K562 (cell line): ENCODE results near the gene CDK9. TPM values are rescaled to one million over a fixed set of nuclear protein-coding genes. Genes with fewer than 3 reads are reported as not detected.

ENCODE experiments used
- ATAC-seq: fragments of 200-7000 bp; cut with Tn5 transposase; 3 replicates; pipeline ENCODE4 v1.9.1; 2020; ENCODE audit warnings: moderate library complexity
- BruUV-seq: library from RNA; stranded (reverse); fragments of 400-500 nt; replicated peaks from 2 replicates; lab custom pipeline; 2021; lab: Mats Ljungman, UMichigan
- CTCF ChIA-PET: fragments of 300-600 bp; formaldehyde crosslinking; extraction: SDS; loops from one replicate; lab custom pipeline; 2021; ENCODE audit warnings: low intra/inter-chr PET ratio; lab: Yijun Ruan, JAX
- POLR2A ChIA-PET: fragments of 300-600, 350-650 bp; sonication (Branson Sonifier 250); formaldehyde crosslinking; extraction: SDS; loops from one replicate; lab custom pipeline; 2021; ENCODE audit warnings: antibody characterized with exemption, inconsistent platforms; lab: Yijun Ruan, JAX
- DNase-seq, 4 experiments: peaks; one replicate each; pipeline versions ENCODE4 v3.0.0 to v3.0.0-alpha.2; 2011 to 2018; ENCODE audit warnings: low spot score in 3 of 4, mixed read lengths in 3 of 4; ENCODE audit errors: extremely low read depth in 1 of 4
- FAIRE-seq: peaks from 2 replicates; lab custom pipeline; 2011; peaks lifted over from hg19 to GRCh38; lab: Jason Lieb, UNC
- H2AFZ ChIP-seq: 2 replicates; pipeline ENCODE4 v1.6.0; 2011; ENCODE audit warnings: low read depth, low read length, control low read depth, inconsistent platforms
- H3K27ac ChIP-seq: fragments of 200-600 bp; 3 replicates; pipeline ENCODE4 v1.8.0; 2011; ENCODE audit warnings: low read depth, mild to moderate bottlenecking, control low read depth, inconsistent platforms, low read length, moderate library complexity, mixed read lengths; ENCODE audit errors: extremely low read depth
- H3K27me3 ChIP-seq, 2 experiments: fragments of 300-600 bp in 1 of 2; 2 replicates in 1 of 2; 3 replicates in 1 of 2; pipeline versions ENCODE4 v1.6.0 to v1.8.0; 2011; ENCODE audit warnings: inconsistent platforms in 2 of 2, low read length in 2 of 2, mild to moderate bottlenecking in 1 of 2, mixed read lengths in 1 of 2, moderate library complexity in 1 of 2; ENCODE audit not compliant: control insufficient read depth in 2 of 2, insufficient read depth in 2 of 2
- H3K36me3 ChIP-seq: fragments of 300-600 bp; 3 replicates; pipeline ENCODE4 v1.8.0; 2011; ENCODE audit warnings: mild to moderate bottlenecking, low read length, inconsistent platforms; ENCODE audit not compliant: control insufficient read depth, insufficient read depth
- H3K4me1 ChIP-seq, 2 experiments: fragments of 200-600 bp in 1 of 2; replicated peaks in 1 of 2; 2 replicates in 1 of 2; 3 replicates in 1 of 2; pipeline versions ENCODE4 v1.5.1 to v1.8.0; 2011; ENCODE audit warnings: inconsistent platforms in 2 of 2, low read length in 2 of 2, mild to moderate bottlenecking in 1 of 2, mixed read lengths in 1 of 2, moderate library complexity in 1 of 2; ENCODE audit not compliant: control insufficient read depth in 2 of 2, insufficient read depth in 2 of 2
- H3K4me2 ChIP-seq: 2 replicates; pipeline ENCODE4 v1.6.1; 2011; ENCODE audit warnings: low read length, control low read depth, inconsistent platforms, mixed read lengths; ENCODE audit not compliant: insufficient read depth
- H3K4me3 ChIP-seq: fragments of 200-600 bp; sonication (generic), shearing (Covaris generic); 2 replicates; pipeline ENCODE4 v1.5.1; 2016; ENCODE audit warnings: control low read depth, inconsistent platforms
- H3K79me2 ChIP-seq: fragments of 200-600 bp; 3 replicates; pipeline ENCODE4 v1.8.0; 2011; ENCODE audit warnings: low read length, inconsistent platforms; ENCODE audit not compliant: control insufficient read depth, insufficient read depth
- H3K9ac ChIP-seq, 2 experiments: 2 replicates each; pipeline versions ENCODE4 v1.6.0 to v1.6.1; 2011; ENCODE audit warnings: low read depth in 2 of 2, low read length in 2 of 2, control low read depth in 1 of 2, inconsistent platforms in 1 of 2, mild to moderate bottlenecking in 1 of 2, mixed read lengths in 1 of 2; ENCODE audit not compliant: insufficient read depth in 1 of 2
- H3K9me1 ChIP-seq: one replicate; pipeline ENCODE4 v1.6.0; 2011; ENCODE audit warnings: inconsistent platforms, mild to moderate bottlenecking, low read length, moderate library complexity; ENCODE audit not compliant: control insufficient read depth, insufficient read depth
- H3K9me3 ChIP-seq: replicated peaks from 2 replicates; pipeline ENCODE4 v1.5.1; 2011; ENCODE audit warnings: low read depth, low read length, inconsistent platforms; ENCODE audit not compliant: control insufficient read depth, insufficient read depth
- H4K20me1 ChIP-seq: replicated peaks from 2 replicates; pipeline ENCODE4 v1.6.1; 2011; ENCODE audit warnings: low read length, inconsistent platforms, mixed read lengths; ENCODE audit not compliant: control insufficient read depth, insufficient read depth
- ARID1B ChIP-seq: fragments of 450-650 bp; IDR thresholded peaks from 2 replicates; pipeline ENCODE4 v1.6.1; 2016; ENCODE audit warnings: antibody characterized with exemption, mild to moderate bottlenecking, inconsistent platforms
- ATF1 ChIP-seq, 2 experiments: fragments of 450-650 bp in 1 of 2; IDR thresholded peaks; 2 replicates each; pipeline ENCODE4 v1.6.1; 2016; ENCODE audit warnings: missing compliant biosample characterization in 1 of 2, missing genetic modification characterization in 1 of 2
- ATF2 ChIP-seq: sonication (generic); formaldehyde crosslinking; IDR thresholded peaks from 2 replicates; pipeline ENCODE4 v1.8.1; 2022; ENCODE audit warnings: missing genetic modification reagents
- BDP1 ChIP-seq: IDR thresholded peaks from 3 replicates; pipeline ENCODE4 v1.6.1; 2011; ENCODE audit not compliant: insufficient read length, insufficient read depth
- MYC ChIP-seq, 2 experiments: fragments of 250-450 bp in 1 of 2; sonication (Bioruptor Pico) in 1 of 2; IDR thresholded peaks; 2 replicates each; pipeline versions ENCODE4 v1.5.1 to v1.6.1; 2012 to 2021; ENCODE audit warnings: low read depth in 2 of 2, borderline replicate concordance in 1 of 2, improper control_type of control experiment in 1 of 2, low read length in 1 of 2, mild to moderate bottlenecking in 1 of 2, moderate library complexity in 1 of 2
- NR0B1 ChIP-seq: fragments of 450-650 bp; IDR thresholded peaks from one replicate; pipeline ENCODE4 v1.6.1; 2018; ENCODE audit warnings: mild to moderate bottlenecking, moderate library complexity; ENCODE audit not compliant: partially characterized antibody
- POLR2AphosphoS5 ChIP-seq: IDR thresholded peaks from 2 replicates; pipeline ENCODE4 v1.6.1; 2011; ENCODE audit warnings: mild to moderate bottlenecking, low read depth, low read length, moderate library complexity; ENCODE audit not compliant: control insufficient read depth, insufficient read depth
- RBFOX2 ChIP-seq: fragments of 200-400 bp; formaldehyde crosslinking; IDR thresholded peaks from 2 replicates; pipeline ENCODE4 v1.6.1; 2017; ENCODE audit warnings: low read depth, mild to moderate bottlenecking, low read length, moderate library complexity
- SP1 ChIP-seq: sonication (generic); formaldehyde crosslinking; IDR thresholded peaks from 2 replicates; pipeline ENCODE4 v1.8.1; 2022; ENCODE audit warnings: mild to moderate bottlenecking, missing genetic modification reagents
- ZC3H11A ChIP-seq: IDR thresholded peaks from 2 replicates; pipeline ENCODE4 v1.6.1; 2012; ENCODE audit warnings: low read depth, low read length, improper control_type of control experiment
- ZKSCAN3 ChIP-seq: fragments of 250-450 bp; sonication (Bioruptor Pico); IDR thresholded peaks from 2 replicates; pipeline ENCODE4 v1.4.0; 2020
- ZNF146 ChIP-seq: IDR thresholded peaks from one replicate; pipeline ENCODE4 v1.6.1; 2018; ENCODE audit warnings: missing compliant biosample characterization; ENCODE audit not compliant: unreplicated experiment
- ZNF609 ChIP-seq: sonication (generic); formaldehyde crosslinking; IDR thresholded peaks from 2 replicates; pipeline ENCODE4 v1.8.1; 2023; ENCODE audit warnings: missing genetic modification reagents, mild to moderate bottlenecking, borderline replicate concordance
- ZNF780A ChIP-seq: fragments of 250-450 bp; sonication (Bioruptor Pico); IDR thresholded peaks from 2 replicates; pipeline ENCODE4 v1.5.0; 2021; ENCODE audit warnings: mild to moderate bottlenecking
- WGBS: fragments of 100-300 bp; shearing (Covaris generic); methylation state at CpG from one replicate; pipeline ENCODE4 v1.1.6; 2016; ENCODE audit warnings: low coverage, mixed read lengths; ENCODE audit not compliant: insufficient coverage; ENCODE audit errors: missing lambda C conversion rate; 5-methylcytosine and 5-hydroxymethylcytosine counted together
- in situ Hi-C: fragments of 300-500 bp; cut with MboI; formaldehyde crosslinking; loops from 4 replicates; pipeline ENCODE4 v1.15.0; 2018; ENCODE audit warnings: inconsistent platforms, mixed read lengths
- intact Hi-C: fragments of 100-400 bp; cut with micrococcal nuclease; formaldehyde crosslinking; loops from 2 replicates; pipeline ENCODE4 v1.14.2; 2022
- polyA plus RNA-seq, 8 experiments: library from polyadenylated mRNA; depleted of rRNA in 4 of 8; stranded (reverse) in 5 of 8; unstranded in 3 of 8; fragments of >200 nt; fragmentation: Nextera tagmentation in 2 of 8; fragmentation: Illumina TruSeq in 1 of 8; extraction: Ambion mirVana in 2 of 8; extraction: Trizol in 1 of 8; gene quantifications; 2 replicates each; pipeline versions ENCODE4 v1.2.1 to v1.2.3, GENCODE V29; 2011 to 2014; ENCODE audit warnings: inconsistent platforms in 1 of 8, missing spikeins in 1 of 8
- total RNA-seq, 7 experiments: library from RNA; depleted of rRNA in 6 of 7; stranded (reverse); fragments of >200 nt in 6 of 7; fragmentation: Illumina TruSeq in 2 of 7; extraction: Trizol in 2 of 7; gene quantifications; 2 replicates each; pipeline versions ENCODE4 v1.2.1 to v1.2.3, GENCODE V29; 2011 to 2021; ENCODE audit warnings: low replicate concordance in 1 of 7

Gene CDK9
- total and polyA plus RNA-seq, 9 of the 15 experiments (the other 6 are each of a cell fraction or from before 2014, with no cell fraction given), result 4.2 to 78.6 (median 33.0) TPM

- TF ChIP-seq RBFOX2, result 0 out of 2 replicates have a peak, but pooled peaks have one; percentile 8
- TF ChIP-seq ZKSCAN3 (CRISPR knock-in tag), result no peak
- TF ChIP-seq ZNF146 (CRISPR knock-in tag), result peak; percentile 7
- TF ChIP-seq SP1 (CRISPR knock-in tag), result peak; percentile 5; the same call in 1 of the 2 replicates
- TF ChIP-seq ZNF780A (CRISPR knock-in tag), result no peak
- TF ChIP-seq ZC3H11A, result no peak
- TF ChIP-seq POLR2AphosphoS5, result 0 out of 2 replicates have a peak, but pooled peaks have one; percentile 10
- no peak for TF ChIP-seq ATF2 (CRISPR knock-in tag)
- TF ChIP-seq BDP1, result no peak
- no peak for TF ChIP-seq ARID1B
- TF ChIP-seq NR0B1, result no peak
- TF ChIP-seq ZNF609 (CRISPR knock-in tag), result no peak
- TF ChIP-seq MYC (IDR thresholded peaks at IDR 0.05; ENCODE audit: low read depth, low read length), result no peak
- TF ChIP-seq MYC (CRISPR knock-in tag; IDR thresholded peaks at IDR 0.05; ENCODE audit: borderline replicate concordance, low read depth), result no peak
- no peak for TF ChIP-seq ATF1 (CRISPR knock-in tag; IDR thresholded peaks at IDR 0.05)
- 0 out of 2 replicates have a peak, but pooled peaks have one; percentile 25 for TF ChIP-seq ATF1 (tag; IDR thresholded peaks at IDR 0.05)
- ATAC-seq (no peak; the same call in 2 of the 3 replicates), DNase-seq (no peak), FAIRE-seq (peak; percentile 44)
- Histone ChIP-seq H3K4me3 (no peak overlapping the region), H3K79me2 (peaks cover 11% of the 10 kb centered on the region), H4K20me1 (peaks cover 7% of the 10 kb centered on the region), H3K27ac (no peak overlapping the region), H3K27me3 (no peaks in the 10 kb centered on the region), H2AFZ (no peak overlapping the region), H3K9ac (peak overlapping the region; percentile 6 to 89; a peak in 3 of 4 replicates), H3K36me3 (peaks cover 88% of the 10 kb centered on the region), H3K4me2 (peak overlapping the region; percentile 24; the same call in 1 of the 2 replicates), H3K9me1 (peaks cover 2% of the 10 kb centered on the region), H3K4me1 (peaks cover 15 to 41% of the 10 kb centered on the region in 2 experiments), H3K9me3 (no peaks in the 10 kb centered on the region)
- CTCF ChIA-PET, result no interaction called here
- BruUV-seq, result no TSS peak
- WGBS, result 43% methylated on average over 9 of the region's 9 CpGs
- intact Hi-C loops, result loop anchor here (2.0 kb wide), 1 partner anchor 74 kb away; the partner anchor contains the start of gene TOR2A
- POLR2A ChIA-PET, result interaction anchor here (0.6 to 1.8 kb wide), 11 partner anchors 9 to 279 kb away, joined by 3 to 14 read pairs (median 5); no protein-coding TSS in a partner anchor
- in situ Hi-C loops, result loop anchor here (5.0 kb wide), 1 partner anchor 63 kb away; no protein-coding TSS in a partner anchor
These were observed 23.2 kb downstream of the CDK9 start for GRCh38 chr9:127809002-127809539.
